ENCODE data around the gene MTX3.

The MTX3 gene

DNA sequence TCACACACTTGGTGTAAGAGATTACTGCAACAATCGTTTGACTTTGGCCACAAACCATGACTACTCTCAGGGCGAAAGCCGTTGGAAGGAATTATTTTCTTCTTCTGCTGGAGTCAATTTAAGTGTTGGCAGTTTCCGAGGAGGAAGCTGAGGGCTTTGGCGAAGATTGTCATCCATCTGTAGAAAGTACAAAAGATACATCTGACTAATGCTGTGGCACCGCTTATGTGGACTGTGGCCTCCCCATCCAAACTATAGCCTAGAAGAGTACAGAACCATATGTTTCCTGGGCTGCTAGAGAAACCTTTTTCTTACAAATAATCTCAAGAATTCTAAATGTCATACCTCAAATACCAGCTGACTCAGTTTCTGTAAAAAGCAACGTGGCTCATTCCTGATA, 7.4 kb downstream of the MTX3 start:
- no peak for DNase-seq (ENCODE audit: low read depth, low spot score)

DNA sequence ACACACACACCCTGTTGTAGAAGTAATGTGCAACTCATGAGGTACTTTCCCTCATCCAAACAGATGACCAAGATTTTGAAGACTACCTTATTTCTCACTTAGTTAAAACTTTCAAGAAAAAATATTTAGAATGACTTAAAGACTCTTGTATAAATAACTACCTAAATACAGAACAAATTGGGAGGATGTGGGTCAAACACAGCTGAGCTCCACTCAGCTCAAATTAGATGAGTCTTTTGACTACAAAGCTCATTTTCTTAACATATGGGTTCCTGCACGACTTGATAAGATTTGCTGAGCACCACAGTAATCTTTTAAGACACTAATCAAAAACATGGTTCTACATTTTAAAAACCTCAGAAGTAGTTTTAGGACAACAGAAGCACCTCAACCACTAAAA, 8.9 kb downstream of the MTX3 start:
- no peak for DNase-seq (ENCODE audit: low read depth, low spot score)

DNA sequence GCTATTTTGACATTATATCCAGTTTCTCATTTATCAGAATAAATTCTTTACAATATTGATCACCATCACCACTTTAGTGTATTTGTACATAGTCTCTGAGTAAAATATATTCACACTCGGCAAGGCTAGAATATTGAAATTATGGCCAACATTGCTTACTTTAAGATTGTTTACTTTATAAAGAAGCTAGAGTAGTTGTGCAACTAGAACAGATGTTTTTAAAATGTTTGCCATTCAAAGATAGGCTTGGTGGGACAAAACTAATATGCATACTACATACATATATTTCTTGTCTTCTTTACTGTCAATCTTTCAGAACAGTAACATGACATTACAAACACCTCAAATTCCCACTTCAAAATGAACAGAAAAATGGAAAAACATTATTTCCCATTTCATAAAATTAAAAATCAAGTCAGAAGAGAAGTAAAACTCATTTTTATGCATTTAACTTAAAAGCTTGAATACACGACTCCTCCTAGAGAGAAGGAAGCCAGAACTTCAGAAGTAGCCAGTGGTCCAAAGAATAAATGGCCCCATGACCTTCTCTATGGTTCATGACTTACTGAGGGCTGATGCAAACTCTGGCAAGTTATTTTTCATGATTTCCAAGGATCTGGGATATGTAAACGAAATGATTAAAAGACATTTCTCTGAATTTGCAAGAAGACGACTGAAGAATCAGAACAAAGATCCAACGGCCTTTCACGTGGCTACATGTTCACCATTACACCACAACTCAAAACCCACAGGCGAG, 14.1 kb downstream of the MTX3 start:
- no peak for DNase-seq (ENCODE audit: low read depth, low spot score)

DNA sequence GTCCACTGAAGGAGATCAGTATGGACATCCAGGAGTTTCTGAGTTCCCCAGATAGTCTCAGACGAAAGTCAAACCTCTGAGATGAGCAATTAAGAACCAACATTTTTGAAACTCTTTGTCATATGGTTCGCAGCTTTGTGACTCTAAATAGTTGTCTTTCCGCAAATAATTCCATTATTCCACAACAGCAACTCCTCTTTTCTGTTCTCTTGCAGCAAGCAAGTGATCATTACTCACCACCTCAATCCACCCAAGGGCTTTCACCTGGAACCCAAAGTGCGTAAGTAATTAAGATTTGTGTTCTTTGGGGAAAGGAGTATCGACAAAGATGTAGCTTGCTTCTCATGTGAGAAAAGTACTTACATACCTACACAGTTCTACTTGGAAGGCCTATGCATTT, 15.6 kb downstream of the MTX3 start:
- DNase-seq (ENCODE audit: low read depth, low spot score), result no peak

DNA sequence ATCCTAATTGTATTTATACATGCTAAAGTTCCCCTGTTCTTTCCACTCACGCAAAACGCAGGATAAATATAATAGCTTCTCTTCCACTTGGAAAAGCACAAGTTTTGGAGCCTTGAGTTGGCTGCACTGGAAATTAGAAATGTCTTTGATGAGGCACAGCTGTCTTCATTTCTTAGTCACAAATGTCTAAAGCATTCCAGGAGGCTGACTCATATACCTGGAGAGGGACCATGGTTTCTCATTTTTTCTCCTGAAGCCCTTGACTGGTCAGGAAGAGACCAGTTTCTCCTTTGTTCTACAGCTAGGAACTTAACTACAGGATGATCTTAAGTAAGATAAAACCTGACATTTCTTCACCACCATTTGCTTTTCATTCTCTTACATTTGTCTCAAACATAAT, 16.2 kb downstream of the MTX3 start:
- no peak for DNase-seq (ENCODE audit: low read depth, low spot score)

DNA sequence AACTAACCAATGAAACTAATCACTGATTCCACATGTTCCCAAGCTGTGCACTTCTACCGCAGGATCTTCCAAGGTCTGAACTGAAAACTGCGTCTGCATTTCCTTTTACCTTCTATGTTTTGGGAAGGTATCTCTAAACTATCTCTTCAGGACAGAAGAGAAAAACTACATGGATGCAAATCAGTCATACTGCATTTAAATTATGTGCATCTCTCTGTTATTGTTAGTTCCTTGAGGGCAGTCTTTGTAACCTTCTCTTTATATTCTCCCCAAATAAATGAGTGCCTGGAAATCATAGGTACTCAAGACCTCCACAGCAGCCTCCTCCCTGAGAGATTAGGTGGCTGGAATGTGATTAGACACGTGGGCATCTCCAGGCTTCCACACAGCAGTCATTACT, 17.1 kb downstream of the MTX3 start:
- no peak for DNase-seq (ENCODE audit: low read depth, low spot score)

DNA sequence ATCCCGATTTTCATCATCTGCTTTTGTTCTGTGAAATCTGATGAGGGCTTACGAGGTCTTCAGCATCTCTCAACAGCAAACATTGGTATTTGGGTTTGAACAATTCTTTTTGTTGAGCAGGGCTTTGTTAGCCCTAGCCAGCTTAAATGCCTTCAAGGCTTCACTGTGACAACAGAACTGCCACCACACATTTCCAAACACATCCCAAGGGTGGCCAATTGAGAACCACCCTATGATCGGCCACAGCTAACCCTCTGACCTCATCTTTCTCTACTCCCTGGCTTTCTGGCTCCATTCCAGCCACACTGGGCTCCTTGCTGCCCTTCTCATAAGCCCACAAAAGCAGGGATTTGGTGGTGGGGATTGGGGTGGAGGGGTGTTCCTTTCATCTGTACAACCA, 17.6 kb downstream of the MTX3 start:
- no peak for DNase-seq (ENCODE audit: low read depth, low spot score)

DNA sequence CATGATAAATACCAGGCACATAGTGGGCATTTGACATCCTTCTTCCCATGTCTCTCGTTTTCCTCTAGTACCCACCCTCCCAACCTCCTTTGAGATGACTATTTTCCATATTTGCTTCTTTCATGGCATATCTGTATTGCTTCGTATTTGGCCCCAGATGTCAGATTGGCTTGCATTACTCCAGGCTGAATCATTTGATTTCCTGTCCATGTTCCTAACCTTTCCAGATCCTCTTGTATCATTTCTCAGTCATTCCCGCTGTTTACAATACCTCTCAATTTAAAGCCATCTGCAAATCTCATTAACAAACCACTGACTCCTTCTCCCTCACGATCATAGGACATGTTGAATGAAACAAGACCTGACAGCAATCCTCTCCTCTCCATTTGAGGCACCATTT, 19.9 kb downstream of the MTX3 start:
- DNase-seq (ENCODE audit: low read depth, low spot score), result no peak

DNA sequence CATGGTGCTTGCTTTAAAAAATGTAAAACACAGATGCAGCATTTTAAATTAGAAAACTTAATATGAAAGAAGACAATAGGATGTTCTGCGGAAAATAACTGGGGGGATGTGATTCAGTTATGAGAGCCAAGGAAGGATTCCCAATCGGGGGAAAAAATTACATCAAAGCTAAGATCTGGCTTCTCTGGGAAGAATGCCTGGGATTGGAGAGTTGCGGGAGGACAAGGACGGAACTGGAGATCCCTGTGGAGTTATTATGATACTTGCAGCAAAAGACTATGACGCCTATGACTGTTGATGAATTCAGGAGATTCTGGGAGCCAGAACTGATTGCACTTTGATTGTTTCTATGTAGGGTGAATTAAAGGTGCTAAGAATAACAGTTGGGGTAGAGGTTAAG, 24.6 kb downstream of the MTX3 start:
- no peak for DNase-seq (ENCODE audit: low read depth, low spot score)

DNA sequence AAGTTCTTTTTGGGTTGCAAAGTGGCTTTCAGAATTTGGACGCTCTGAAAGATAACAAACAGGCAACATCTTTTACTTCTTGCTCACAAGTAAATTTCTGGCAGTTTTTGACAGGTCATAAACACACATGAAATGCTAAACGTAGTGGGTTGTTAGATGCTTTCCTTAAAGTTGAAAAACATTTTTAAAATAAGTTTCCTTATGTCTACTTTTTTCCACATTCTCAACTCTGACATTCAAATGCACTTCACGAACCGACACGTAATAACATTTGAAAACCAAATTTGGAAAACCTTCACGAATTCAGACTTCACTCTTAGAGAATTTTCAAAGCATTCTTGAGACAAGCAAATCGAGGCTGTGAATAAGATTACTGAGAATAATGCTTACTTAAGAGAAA, 26.9 kb downstream of the MTX3 start:
- no peak for DNase-seq (ENCODE audit: low read depth, low spot score)

DNA sequence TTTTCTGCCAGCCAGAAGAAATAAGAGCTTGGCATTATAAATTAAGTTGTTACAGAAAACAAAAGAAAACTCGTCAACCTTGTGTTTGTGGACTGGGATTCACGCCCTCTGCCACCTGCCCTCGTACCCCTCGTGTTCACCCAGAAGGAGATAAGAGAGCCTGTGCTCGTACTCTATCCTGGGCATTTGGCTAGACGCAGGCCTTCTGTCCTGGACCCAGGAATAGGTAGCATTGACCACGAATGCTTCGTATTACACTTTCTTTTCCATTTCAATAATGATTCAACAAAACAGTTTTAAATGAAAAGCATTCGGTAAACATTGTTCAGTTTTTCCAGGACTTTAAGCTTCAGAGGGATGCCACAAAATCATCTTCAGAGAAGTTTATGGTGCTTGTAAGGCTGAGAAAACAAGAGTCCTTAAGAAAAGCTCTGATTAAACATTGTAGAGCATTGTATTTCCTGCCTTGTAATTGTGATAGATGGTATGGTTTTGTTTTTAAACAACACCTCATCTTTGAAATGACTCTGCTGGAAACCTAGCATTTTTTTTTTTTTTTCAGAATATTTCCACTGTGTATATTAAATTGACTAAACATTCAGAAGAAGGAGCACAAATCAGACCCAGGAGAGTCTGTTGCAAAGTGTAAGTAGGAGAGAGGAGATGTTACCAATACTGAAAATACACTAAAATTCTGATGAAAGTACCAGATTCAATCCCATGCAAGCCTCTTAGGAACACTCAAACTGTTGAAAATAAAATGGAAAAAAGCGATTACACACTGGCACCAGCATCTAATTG, 27.6 kb downstream of the MTX3 start:
- no peak for DNase-seq (ENCODE audit: low read depth, low spot score)

DNA sequence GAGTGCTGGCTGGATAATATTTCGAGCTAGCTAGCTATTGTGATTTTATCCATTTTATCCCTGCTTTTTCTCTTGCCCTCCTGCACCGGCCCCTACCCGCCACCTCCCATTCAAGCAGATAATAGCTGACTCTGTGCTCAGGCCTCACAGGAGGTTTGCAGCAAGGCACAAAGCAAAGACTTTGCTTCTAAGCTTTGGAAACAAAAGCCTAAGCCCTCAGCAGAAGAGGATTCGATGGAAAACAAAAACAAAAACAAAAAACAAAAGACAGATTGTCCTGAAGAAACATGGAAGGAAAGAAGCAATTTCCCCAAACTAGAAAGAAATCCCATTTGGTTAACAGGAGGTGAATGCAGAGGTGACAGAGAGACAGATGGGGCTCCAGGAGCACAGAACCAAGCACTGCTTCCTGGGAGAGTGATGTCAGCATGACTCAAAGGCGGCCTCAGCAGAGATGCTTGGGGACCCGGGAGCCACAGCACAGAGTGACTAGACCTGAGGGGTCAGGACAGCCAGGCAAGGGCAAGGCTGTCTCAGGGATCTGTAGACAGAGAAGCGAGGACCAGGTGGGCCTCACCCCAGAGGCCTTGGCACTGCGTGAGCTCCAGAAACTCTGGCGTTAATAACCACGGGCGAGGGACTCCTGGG, 28.4 kb downstream of the MTX3 start:
- DNase-seq (ENCODE audit: low read depth, low spot score), result no peak

DNA sequence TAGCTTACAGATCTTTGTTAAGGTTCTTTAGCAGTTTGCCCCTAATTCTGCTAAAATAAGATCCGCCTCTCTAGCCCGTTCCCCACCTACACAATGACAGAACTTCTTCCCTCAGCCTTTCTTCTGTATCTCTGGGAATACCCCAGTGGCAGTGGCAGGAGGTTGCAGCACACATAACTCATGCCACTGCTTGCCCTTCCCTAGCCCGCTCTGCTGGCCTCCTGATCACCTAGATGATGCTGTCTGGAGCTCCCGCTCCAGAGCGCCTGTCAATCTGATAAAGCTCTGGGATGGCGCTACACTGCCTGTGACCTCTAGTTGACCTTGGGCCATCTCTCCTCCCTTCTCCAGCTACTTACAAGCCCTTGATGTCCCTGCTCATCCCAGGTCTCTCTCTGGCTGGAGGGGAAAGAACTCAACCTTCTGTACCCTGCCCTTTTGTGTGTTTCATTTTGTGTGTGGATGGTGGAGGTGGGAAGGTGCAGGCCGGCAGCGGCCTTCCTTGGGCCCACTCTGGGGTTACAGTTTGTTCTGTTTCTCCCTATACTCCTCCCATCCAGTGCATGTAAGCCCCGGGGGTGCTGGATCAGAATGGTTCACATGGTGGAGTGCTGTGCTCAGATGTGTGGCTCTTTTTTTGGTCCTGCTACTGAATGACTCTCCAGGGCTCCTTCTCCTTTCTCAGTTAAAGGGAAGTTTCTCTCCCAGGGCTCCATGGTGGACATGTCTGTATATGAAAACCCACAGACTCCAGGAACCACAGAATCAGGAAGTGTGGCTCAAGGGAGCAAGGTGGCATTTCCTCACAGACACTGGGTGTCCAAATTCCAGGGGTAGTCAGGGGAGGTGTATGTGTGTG, 29.1 kb downstream of the MTX3 start:
- DNase-seq (ENCODE audit: low read depth, low spot score), result no peak

DNA sequence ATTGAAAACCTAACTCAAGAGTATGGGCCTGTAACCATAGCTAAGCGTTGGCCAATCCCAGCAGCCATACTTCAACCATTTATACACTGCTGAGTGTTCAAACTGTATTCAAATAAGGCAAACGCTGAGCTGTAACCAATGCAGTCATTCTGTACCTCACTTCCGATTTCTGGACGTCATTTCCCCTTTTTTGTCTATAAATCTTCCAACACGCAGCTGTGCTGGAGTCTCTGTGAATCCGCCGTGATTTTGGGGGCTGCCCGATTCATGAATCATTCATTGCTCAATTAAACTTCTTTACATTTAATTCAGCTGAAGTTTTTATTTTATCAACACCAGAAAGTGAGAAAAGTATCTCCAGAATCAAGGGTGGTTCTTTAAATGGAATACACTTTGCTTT, 31.7 kb downstream of the MTX3 start:
- DNase-seq (ENCODE audit: low read depth, low spot score), result no peak

DNA sequence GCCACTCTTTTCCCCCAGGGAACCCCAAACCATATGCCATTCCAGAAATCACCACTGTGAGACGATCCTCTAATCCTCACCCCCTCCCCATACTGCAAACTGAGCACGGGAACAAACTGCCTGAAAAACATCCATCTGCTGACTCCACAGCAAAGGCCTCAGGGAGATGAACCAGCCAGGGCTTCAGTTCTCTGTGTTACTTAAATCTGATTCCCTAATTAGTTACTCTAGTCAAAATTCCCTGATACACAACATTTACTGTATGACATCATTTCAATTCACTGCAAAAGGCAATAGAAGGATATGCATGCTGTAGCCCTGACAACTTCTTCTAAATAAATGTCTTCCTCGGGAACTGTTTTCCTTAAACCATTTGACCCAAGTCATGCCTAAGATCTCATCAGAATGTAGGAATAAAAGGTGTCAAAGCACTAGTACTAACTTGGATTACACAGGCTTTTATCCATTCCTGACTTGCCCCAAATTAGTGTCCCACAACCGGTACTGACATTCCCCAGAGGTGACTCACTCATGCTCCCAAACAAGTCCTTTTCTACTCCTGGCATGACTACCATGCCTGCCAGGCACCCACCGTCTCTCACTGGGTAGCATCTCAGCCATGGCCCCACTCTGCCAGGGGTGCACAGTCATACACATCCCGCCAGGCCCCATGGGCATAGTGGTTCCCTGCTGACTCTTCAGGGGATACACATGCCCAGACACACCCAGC, 35.0 kb downstream of the MTX3 start:
- DNase-seq (ENCODE audit: low read depth, low spot score), result no peak

DNA sequence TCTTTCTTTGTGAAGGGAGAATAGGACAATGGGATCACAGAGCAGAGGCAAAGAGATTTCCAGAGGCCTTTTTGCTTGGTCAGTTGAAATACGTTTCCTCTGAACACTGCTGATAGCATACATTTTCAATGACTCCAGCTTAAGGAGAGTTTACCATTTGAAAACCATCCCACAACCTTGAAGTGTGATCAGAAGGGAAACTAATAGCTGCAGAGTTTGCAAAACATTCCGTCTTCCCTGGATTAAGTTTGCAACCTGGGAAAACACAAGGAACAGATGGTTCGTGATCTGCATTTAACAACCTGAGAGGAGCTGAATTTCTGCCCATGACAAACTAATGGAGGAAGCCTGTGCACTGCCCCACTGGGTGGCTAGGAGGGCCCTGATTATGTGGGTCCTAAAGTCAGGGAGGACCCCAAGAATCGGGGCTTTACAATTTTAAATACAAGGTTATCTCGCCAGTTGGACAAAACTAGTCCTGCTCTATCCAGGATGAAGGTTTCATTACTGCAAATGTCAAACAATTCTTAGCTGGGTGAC, 35.6 kb downstream of the MTX3 start:
- no peak for DNase-seq (ENCODE audit: low read depth, low spot score)

DNA sequence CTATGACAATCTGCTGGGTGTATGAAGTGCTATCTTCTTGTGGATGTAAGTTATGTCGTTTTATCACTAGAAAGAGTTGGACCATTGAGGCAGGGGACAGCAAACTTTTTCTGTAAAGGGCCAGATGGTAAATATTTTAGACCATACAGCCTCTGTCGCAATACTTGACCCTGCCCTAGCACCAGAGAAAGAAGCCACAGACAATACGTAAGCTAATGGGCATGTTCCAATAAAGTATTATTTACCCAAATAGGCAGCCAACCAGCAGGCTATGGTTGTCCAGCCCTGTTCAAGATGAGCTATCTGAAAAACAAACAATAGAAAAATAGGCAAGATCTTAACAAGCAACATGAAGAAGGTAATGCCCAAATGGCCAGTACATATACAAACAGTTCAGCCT, 36.4 kb downstream of the MTX3 start:
- no peak for DNase-seq (ENCODE audit: low read depth, low spot score)

DNA sequence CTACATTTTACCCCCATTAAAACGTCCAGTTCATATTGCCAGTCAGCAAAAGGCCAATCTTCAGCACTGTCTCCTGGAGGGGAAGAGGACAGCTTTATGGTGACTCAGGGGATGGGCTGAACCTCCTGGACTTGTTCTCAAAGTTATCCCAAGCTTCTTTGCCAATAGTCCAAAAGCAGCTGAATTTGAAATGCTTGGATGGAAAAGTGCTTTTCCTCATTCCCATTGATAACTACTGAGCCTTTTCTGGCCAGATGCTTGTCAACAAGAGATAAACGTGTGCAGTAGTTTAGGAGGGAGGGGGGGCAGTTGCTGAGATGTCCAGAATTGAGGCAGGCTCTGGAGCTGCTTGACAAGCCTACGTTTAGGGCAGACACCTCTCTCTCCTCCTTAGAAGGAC, 43.5 kb downstream of the MTX3 start:
- no peak for DNase-seq (ENCODE audit: low read depth, low spot score)

DNA sequence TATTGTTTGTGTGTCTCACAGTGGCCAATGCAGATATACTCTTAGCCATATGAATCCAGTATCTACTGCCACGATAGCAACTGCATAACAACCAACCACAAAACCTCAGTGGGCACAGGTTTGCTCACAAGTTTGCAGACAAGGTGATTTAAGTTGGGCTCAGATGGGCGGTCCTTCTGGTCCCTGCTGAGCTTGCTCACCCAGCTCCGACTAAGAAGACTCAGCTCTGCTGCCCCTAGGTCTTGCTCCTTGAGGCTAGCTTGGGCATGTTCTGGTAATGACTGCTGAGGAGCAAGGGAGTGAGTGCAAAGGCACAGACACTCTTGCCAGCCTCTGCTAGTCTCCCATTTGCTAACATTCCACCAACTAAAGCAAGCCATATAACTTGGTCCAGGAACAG, 52.6 kb downstream of the MTX3 start:
- no peak for DNase-seq (ENCODE audit: low read depth, low spot score)

DNA sequence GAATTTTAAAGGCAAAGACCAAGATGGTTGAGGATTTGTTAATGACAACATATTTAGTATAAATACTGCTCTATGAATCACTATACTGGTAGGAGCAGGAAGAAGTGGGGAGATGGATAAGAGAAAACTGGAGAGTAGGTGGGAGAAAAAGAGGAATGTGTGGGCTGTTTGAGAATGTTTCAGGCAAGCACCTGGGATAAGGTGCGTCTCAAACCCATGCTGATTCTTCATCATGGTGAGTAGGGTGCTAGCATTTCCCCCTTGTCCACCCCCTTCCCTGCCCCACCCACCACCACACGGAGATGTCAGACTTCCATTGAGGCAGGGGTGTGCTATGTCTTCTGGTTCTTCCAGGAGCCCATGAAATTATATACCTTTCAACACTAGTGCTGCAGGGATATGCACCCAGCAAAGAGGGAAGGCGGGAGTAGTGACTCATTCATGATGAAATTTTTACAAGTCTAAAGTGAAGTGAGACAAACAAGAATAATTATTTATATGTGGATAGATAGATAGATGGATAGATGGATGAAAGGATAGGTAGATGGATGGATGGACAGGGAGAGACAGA, 54.3 kb downstream of the MTX3 start:
- DNase-seq (ENCODE audit: low read depth, low spot score), result no peak
